PC-9 (cell line): Measurements from ENCODE around the gene PLPP3. TPM values are rescaled to one million over a fixed set of nuclear protein-coding genes. Genes with fewer than 3 reads are reported as not detected.

Experiments
- BruUV-seq: library from RNA; stranded (reverse); fragments of 400-500 nt; replicated peaks from 2 replicates; lab custom pipeline; 2021; lab: Mats Ljungman, UMichigan
- CTCF ChIA-PET: fragments of 300-600 bp; sonication (Branson Sonifier 250); formaldehyde crosslinking; loops from one replicate; lab custom pipeline; 2022; ENCODE audit warnings: antibody characterized with exemption; lab: Charles Lee
- POLR2A ChIA-PET: fragments of 300-600 bp; sonication (Branson Sonifier 250); formaldehyde crosslinking; loops from one replicate; lab custom pipeline; 2022; ENCODE audit warnings: antibody characterized with exemption; ENCODE audit not compliant: unreplicated experiment; lab: Charles Lee
- DNase-seq, 2 experiments: peaks; one replicate each; pipeline versions ENCODE4 v3.0.0 to v3.0.0-alpha.2; 2015 to 2022; ENCODE audit warnings: mixed read lengths in 1 of 2
- H2AFZ ChIP-seq: fragments of 200-600 bp; sonication (generic); 2 replicates; pipeline ENCODE4 v1.8.1; 2017; ENCODE audit warnings: antibody characterized with exemption
- H3F3A ChIP-seq: fragments of 200-600 bp; sonication (generic); 2 replicates; pipeline ENCODE4 v1.8.1; 2017; ENCODE audit warnings: antibody characterized with exemption, mild to moderate bottlenecking, low read depth; ENCODE audit not compliant: insufficient read depth
- H3K27ac ChIP-seq: fragments of 200-600 bp; sonication (generic); 2 replicates; pipeline ENCODE4 v1.6.1; 2016; ENCODE audit warnings: mixed run types
- H3K27me3 ChIP-seq: fragments of 200-600 bp; sonication (generic); 2 replicates; pipeline ENCODE4 v1.6.1; 2016; ENCODE audit warnings: low read depth, mixed run types; ENCODE audit not compliant: insufficient read depth
- H3K36me3 ChIP-seq: fragments of 200-600 bp; sonication (generic); 2 replicates; pipeline ENCODE4 v1.6.1; 2016; ENCODE audit warnings: low read depth, mixed run types
- H3K4me1 ChIP-seq: fragments of 200-600 bp; sonication (generic); replicated peaks from 2 replicates; pipeline ENCODE4 v1.6.1; 2016; ENCODE audit warnings: mixed run types; ENCODE audit not compliant: insufficient read depth
- H3K4me2 ChIP-seq: fragments of 200-600 bp; sonication (generic); 2 replicates; pipeline ENCODE4 v1.6.1; 2017; ENCODE audit warnings: mixed run types
- H3K4me3 ChIP-seq: fragments of 200-600 bp; sonication (generic); 2 replicates; pipeline ENCODE4 v1.6.1; 2016; ENCODE audit warnings: mixed run types
- H3K79me2 ChIP-seq: fragments of 200-600 bp; sonication (generic); 2 replicates; pipeline ENCODE4 v1.6.1; 2017; ENCODE audit warnings: low read depth, mixed run types
- H3K9me2 ChIP-seq: fragments of 200-600 bp; sonication (generic); 2 replicates; pipeline ENCODE4 v1.8.1; 2017; ENCODE audit warnings: mild to moderate bottlenecking; ENCODE audit not compliant: insufficient read depth
- H3K9me3 ChIP-seq: fragments of 200-600 bp; sonication (generic); 2 replicates; pipeline ENCODE4 v1.8.1; 2016; ENCODE audit warnings: low read depth; ENCODE audit not compliant: insufficient read depth
- H4K20me1 ChIP-seq: fragments of 200-600 bp; sonication (generic); 2 replicates; pipeline ENCODE4 v1.8.1; 2017; ENCODE audit not compliant: insufficient read depth
- CTCF ChIP-seq: fragments of 200-600 bp; sonication (generic); conservative IDR thresholded peaks from 2 replicates; pipeline ENCODE4 v1.6.1; 2017; ENCODE audit warnings: mixed run types, antibody characterized with exemption, mild to moderate bottlenecking, moderate library complexity
- EZH2 ChIP-seq: fragments of 200-600 bp; sonication (generic); IDR thresholded peaks from 2 replicates; pipeline ENCODE4 v1.8.0; 2017; ENCODE audit warnings: antibody characterized with exemption, low read depth
- intact Hi-C: fragments of 100-400 bp; cut with micrococcal nuclease; formaldehyde crosslinking; loops from one replicate; pipeline ENCODE4 v1.10.0; 2022; ENCODE audit not compliant: unreplicated experiment
- total RNA-seq: library from RNA; stranded (reverse); gene quantifications from 2 replicates; pipeline ENCODE4 v1.2.3, GENCODE V29; 2021

The PLPP3 gene
- total RNA-seq, 1 experiment from 2014 or later: 22.4 TPM

- no peak overlapping the region for H3K4me3 ChIP-seq
Measured at GRCh38 chr1:56495538-56495937, 83.8 kb downstream of the PLPP3 start.

GRCh38 chr1:56494306-56494705 lies 85.1 kb downstream of the PLPP3 start:
- intact Hi-C loops: loop anchor here (10.0 kb wide), 1 partner anchor 1210 kb away; no protein-coding TSS in a partner anchor
- no peak overlapping the region for H3K27ac ChIP-seq
- H4K20me1 ChIP-seq: no peaks in the 10 kb centered on the region
- H2AFZ ChIP-seq: no peak overlapping the region
- H3K79me2 ChIP-seq: peaks cover 6% of the 10 kb centered on the region
- H3K4me1 ChIP-seq: 0 out of 2 replicates have a peak, but pooled peaks cover 12% of the 10 kb centered on the region
- BruUV-seq: no TSS peak
- POLR2A ChIA-PET: no interaction called here
- H3F3A ChIP-seq: peaks cover 11% of the 10 kb centered on the region; the same call in 1 of the 2 replicates
- no peaks in the 10 kb centered on the region for H3K27me3 ChIP-seq
- DNase-seq: no peak
- no peaks in the 10 kb centered on the region for H3K9me3 ChIP-seq
- H3K9me2 ChIP-seq: no peaks in the 10 kb centered on the region
- H3K4me2 ChIP-seq: no peak overlapping the region
- H3K4me3 ChIP-seq: no peak overlapping the region
- TF ChIP-seq CTCF: no peak
- TF ChIP-seq EZH2: no peak
- H3K36me3 ChIP-seq: peaks cover 24% of the 10 kb centered on the region
- CTCF ChIA-PET: interaction anchor here (0.6 kb wide), 1 partner anchor 636 kb away, joined by 3 read pairs; no protein-coding TSS in a partner anchor

More at GRCh38 chr1:56495538-56495937, 83.8 kb downstream of the PLPP3 start:
- no peaks in the 10 kb centered on the region for H4K20me1 ChIP-seq
- no peak overlapping the region for H2AFZ ChIP-seq
- no peaks in the 10 kb centered on the region for H3K27me3 ChIP-seq
- 0 out of 2 replicates have a peak, but pooled peaks cover 12% of the 10 kb centered on the region for H3K4me1 ChIP-seq
- ChIA-PET POLR2A (no interaction called here), CTCF (no interaction called here)
- peaks cover 35% of the 10 kb centered on the region for H3K36me3 ChIP-seq
- H3K27ac ChIP-seq: no peak overlapping the region
- H3K79me2 ChIP-seq: peaks cover 13% of the 10 kb centered on the region
- TF ChIP-seq CTCF (no peak), EZH2 (no peak)
- H3K4me2 ChIP-seq: no peak overlapping the region
- H3K9me3 ChIP-seq: no peaks in the 10 kb centered on the region
- intact Hi-C loops: loop anchor here (10.0 kb wide), 1 partner anchor 1211 kb away; no protein-coding TSS in a partner anchor
- BruUV-seq: no TSS peak
- no peak for DNase-seq
- no peaks in the 10 kb centered on the region for H3K9me2 ChIP-seq
- H3F3A ChIP-seq: peaks cover 11% of the 10 kb centered on the region; the same call in 1 of the 2 replicates

- H3K27ac ChIP-seq: no peak overlapping the region
- POLR2A ChIA-PET: no interaction called here
- BruUV-seq: no TSS peak
- peaks cover 22% of the 10 kb centered on the region; the same call in 1 of the 2 replicates for H3K36me3 ChIP-seq
- H3K4me2 ChIP-seq: no peak overlapping the region
- H4K20me1 ChIP-seq: no peaks in the 10 kb centered on the region
- intact Hi-C loops: loop anchor here (10.0 kb wide), 1 partner anchor 1209 kb away; no protein-coding TSS in a partner anchor
- DNase-seq: no peak
- H3K9me3 ChIP-seq: no peaks in the 10 kb centered on the region
- H3K79me2 ChIP-seq: peaks cover under 1% of the 10 kb centered on the region
- H2AFZ ChIP-seq: no peak overlapping the region
- H3K27me3 ChIP-seq: no peaks in the 10 kb centered on the region
- CTCF ChIA-PET: interaction anchor here (0.6 kb wide), 1 partner anchor 635 kb away, joined by 3 read pairs; no protein-coding TSS in a partner anchor
- 0 out of 2 replicates have a peak, but pooled peaks cover 12% of the 10 kb centered on the region for H3K4me1 ChIP-seq
- peaks cover 11% of the 10 kb centered on the region; the same call in 1 of the 2 replicates for H3F3A ChIP-seq
- TF ChIP-seq CTCF (no peak), EZH2 (no peak)
- H3K4me3 ChIP-seq: no peak overlapping the region
- no peaks in the 10 kb centered on the region for H3K9me2 ChIP-seq
Measured at GRCh38 chr1:56493826-56494225, 85.5 kb downstream of the PLPP3 start.
